ENCODE measurements around the gene SLFN12L. TPM values are rescaled to one million over a fixed set of nuclear protein-coding genes. Genes with fewer than 3 reads are reported as not detected.
"Not testable (repeated sequence)": the region's sequence is repeated elsewhere in the genome, so short reads cannot be mapped to it uniquely, and the experiment has no call there.

SLFN12L gene
- total RNA-seq, 1 experiment from 2014 or later, result 0.13 TPM

GRCh38 chr17:35568561-35568960, 31.1 kb upstream of the SLFN12L start (continued):
- TF ChIP-seq AFF4 (CRISPR knock-in tag; IDR thresholded peaks at IDR 0.05; ENCODE audit: borderline replicate concordance) (no peak), ZNF232 (CRISPR knock-in tag; IDR thresholded peaks at IDR 0.05) (no peak), ATF6 (CRISPR knock-in tag; IDR thresholded peaks at IDR 0.05) (no peak)

DNA sequence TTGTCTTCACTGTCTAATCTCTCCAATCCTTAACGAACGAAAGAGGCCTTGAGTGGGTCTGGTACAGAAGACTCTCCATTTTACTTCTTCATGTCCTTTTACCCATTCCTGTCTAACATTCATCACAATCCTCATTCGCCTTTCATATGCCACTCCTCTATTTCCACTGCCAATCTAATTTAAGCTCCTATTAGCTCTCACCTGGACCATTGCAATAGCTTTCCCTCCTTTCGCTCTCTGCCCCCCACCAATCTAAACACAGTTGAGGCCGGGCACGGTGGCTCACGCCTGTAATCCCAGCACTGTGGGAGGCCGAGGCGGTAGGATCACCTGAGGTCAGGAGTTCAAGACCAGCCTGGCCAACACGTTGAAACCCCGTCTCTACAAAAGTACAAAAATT, 29.5 kb upstream of the SLFN12L start:
- Mint-ChIP-seq H3K27me3 (ENCODE audit: low read depth) (peaks cover 38% of the 10 kb centered on the region), H3K9me3 (no peaks in the 10 kb centered on the region), H3K4me1 (peaks cover 13% of the 10 kb centered on the region), H3K36me3 (no peaks in the 10 kb centered on the region), H3K27ac (0 out of 2 replicates have a peak overlapping the region, but pooled peaks have one; percentile 25), H3K4me3 (peak overlapping the region; percentile 97)
- POLR2A ChIA-PET, result interaction anchor here (0.6 to 2.4 kb wide), 5 partner anchors 12 to 447 kb away, joined by 4 to 13 read pairs (median 5); partner anchors contain the start of gene PEX12
- DNase-seq (ENCODE audit: low spot score) (no peak), ATAC-seq (no peak)
- CTCF ChIA-PET, result interaction anchor here (0.6 to 2.0 kb wide), 4 partner anchors 12 to 324 kb away, joined by 3 to 7 read pairs (median 5); partner anchors contain the start of gene PEX12
- no peak for TF ChIP-seq PREB (CRISPR knock-in tag; IDR thresholded peaks at IDR 0.05; ENCODE audit: borderline replicate concordance)
- no peak for TF ChIP-seq OVOL2 (CRISPR knock-in tag; IDR thresholded peaks at IDR 0.05; ENCODE audit: borderline replicate concordance)
- TF ChIP-seq, protein P1, sequence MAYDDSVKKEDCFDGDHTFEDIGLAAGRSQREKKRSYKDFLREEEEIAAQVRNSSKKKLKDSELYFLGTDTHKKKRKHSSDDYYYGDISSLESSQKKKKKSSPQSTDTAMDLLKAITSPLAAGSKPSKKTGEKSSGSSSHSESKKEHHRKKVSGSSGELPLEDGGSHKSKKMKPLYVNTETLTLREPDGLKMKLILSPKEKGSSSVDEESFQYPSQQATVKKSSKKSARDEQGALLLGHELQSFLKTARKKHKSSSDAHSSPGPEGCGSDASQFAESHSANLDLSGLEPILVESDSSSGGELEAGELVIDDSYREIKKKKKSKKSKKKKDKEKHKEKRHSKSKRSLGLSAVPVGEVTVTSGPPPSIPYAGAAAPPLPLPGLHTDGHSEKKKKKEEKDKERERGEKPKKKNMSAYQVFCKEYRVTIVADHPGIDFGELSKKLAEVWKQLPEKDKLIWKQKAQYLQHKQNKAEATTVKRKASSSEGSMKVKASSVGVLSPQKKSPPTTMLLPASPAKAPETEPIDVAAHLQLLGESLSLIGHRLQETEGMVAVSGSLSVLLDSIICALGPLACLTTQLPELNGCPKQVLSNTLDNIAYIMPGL (CRISPR knock-in tag; IDR thresholded peaks at IDR 0.05), result no peak
- TF ChIP-seq ZNF416 (CRISPR knock-in tag; IDR thresholded peaks at IDR 0.05), result no peak
- TF ChIP-seq TCF7 (CRISPR knock-in tag; IDR thresholded peaks at IDR 0.05; ENCODE audit: low read depth), result no peak

GRCh38 chr17:35563181-35563580, 25.7 kb upstream of the SLFN12L start:
- H3K9me3 Mint-ChIP-seq; H3K36me3 Mint-ChIP-seq; H3K27ac Mint-ChIP-seq; DNase-seq (ENCODE audit: low spot score); H3K4me3 Mint-ChIP-seq; H3K4me1 Mint-ChIP-seq; POLR2A ChIA-PET; ATAC-seq: not testable (repeated sequence)
- H3K27me3 Mint-ChIP-seq (ENCODE audit: low read depth), result peaks cover 47% of the 10 kb centered on the region
- CTCF ChIA-PET, result interaction anchor here (0.8 to 1.5 kb wide), 2 partner anchors 16 to 34 kb away, joined by 4 to 5 read pairs; partner anchors contain the start of gene PEX12

- DNase-seq (ENCODE audit: low spot score) (no peak), ATAC-seq (no peak)
- Mint-ChIP-seq H3K4me3 (no peak within 1 kb of the TSS), H3K27me3 (ENCODE audit: low read depth) (peaks cover 42% of the 10 kb centered on the region), H3K4me1 (no peaks in the 10 kb centered on the region), H3K9me3 (no peaks in the 10 kb centered on the region), H3K27ac (no peak within 1 kb of the TSS), H3K36me3 (no peaks in the 10 kb centered on the region)
- ChIA-PET CTCF (no interaction called here), POLR2A (no interaction called here)
- TF ChIP-seq ZNF317 (CRISPR knock-in tag; IDR thresholded peaks at IDR 0.05; ENCODE audit: borderline replicate concordance, low read depth) (no peak), GRHL2 (CRISPR knock-in tag; IDR thresholded peaks at IDR 0.05; ENCODE audit: insufficient replicate concordance, severe bottlenecking) (no peak), ZNF263 (CRISPR knock-in tag; IDR thresholded peaks at IDR 0.05; ENCODE audit: low read depth) (no peak), ATF6 (CRISPR knock-in tag; IDR thresholded peaks at IDR 0.05) (no peak), NR1H2 (CRISPR knock-in tag; IDR thresholded peaks at IDR 0.05) (no peak), MXD4 (CRISPR knock-in tag; IDR thresholded peaks at IDR 0.05; ENCODE audit: borderline replicate concordance) (no peak), NFATC4 (CRISPR knock-in tag; IDR thresholded peaks at IDR 0.05) (no peak)
These were observed 23.2 kb upstream of the SLFN12L start, which contains the start of gene SLFN14 for GRCh38 chr17:35560703-35561102. TSS of gene SLFN14 (minus strand) at chr17:35560819. CDS start at chr17:35558062, 2,757 bp downstream.

All from WTC11 (cell line).